Activated B cell treated with CpG ODN at 0.5 μM for 24 hours (primary cell): Measurements from ENCODE around the gene VLDLR. TPM values are rescaled to one million over a fixed set of nuclear protein-coding genes. Genes with fewer than 3 reads are reported as not detected.

Experiments
- ATAC-seq: fragments of 200-7000 bp; cut with Tn5 transposase; one replicate; pipeline ENCODE4 v1.10.0; 2021; ENCODE audit warnings: low read depth, mild to moderate bottlenecking, moderate library complexity
- CTCF ChIA-PET: fragments of 350-600 bp; sonication (Branson Sonifier 250); formaldehyde crosslinking; loops from one replicate; lab custom pipeline; 2021; ENCODE audit warnings: antibody characterized with exemption; lab: Charles Lee
- POLR2A ChIA-PET: fragments of 350-600 bp; sonication (Branson Sonifier 250); formaldehyde crosslinking; loops from one replicate; lab custom pipeline; 2021; ENCODE audit warnings: antibody characterized with exemption; lab: Charles Lee
- DNase-seq: peaks from one replicate; pipeline ENCODE4 v3.0.0; 2022
- H3K27ac Mint-ChIP-seq: one replicate; pipeline ENCODE4 v1.8.0; 2020; ENCODE audit warnings: mixed read lengths
- H3K27me3 Mint-ChIP-seq: one replicate; pipeline ENCODE4 v1.8.0; 2021; ENCODE audit warnings: mixed read lengths
- H3K36me3 Mint-ChIP-seq: one replicate; pipeline ENCODE4 v1.8.0; 2021; ENCODE audit warnings: low read depth, mixed read lengths
- H3K4me1 Mint-ChIP-seq: one replicate; pipeline ENCODE4 v1.8.0; 2021; ENCODE audit warnings: mixed read lengths
- H3K4me3 Mint-ChIP-seq: one replicate; pipeline ENCODE4 v1.8.0; 2020; ENCODE audit warnings: mild to moderate bottlenecking, mixed read lengths
- H3K9me3 Mint-ChIP-seq: one replicate; pipeline ENCODE4 v1.8.0; 2020; ENCODE audit warnings: mixed read lengths
- intact Hi-C: fragments of 100-400 bp; cut with micrococcal nuclease; formaldehyde crosslinking; loops from one replicate; pipeline ENCODE4 v1.15.1; 2024
- total RNA-seq: library from RNA; stranded (reverse); gene quantifications from 2 replicates; pipeline ENCODE4 v1.2.3, GENCODE V29; 2022
- TF ChIP-seq, protein P1 (sequence below): fragments of 200-600 bp; IDR thresholded peaks from one replicate; pipeline ENCODE4 v1.8.0; 2022; ENCODE audit warnings: antibody characterized with exemption, mild to moderate bottlenecking

The VLDLR gene
- total RNA-seq, 1 donor from 2014 or later = 1.3 TPM

- ChIA-PET CTCF (no interaction called here), POLR2A (no interaction called here)
- Mint-ChIP-seq H3K27me3 (peaks cover 1% of the 10 kb centered on the region), H3K4me3 (no peak overlapping the region), H3K27ac (no peak overlapping the region), H3K9me3 (no peaks in the 10 kb centered on the region), H3K4me1 (no peaks in the 10 kb centered on the region), H3K36me3 (no peaks in the 10 kb centered on the region)
- intact Hi-C loops = no loop called here
- TF ChIP-seq, protein P1, sequence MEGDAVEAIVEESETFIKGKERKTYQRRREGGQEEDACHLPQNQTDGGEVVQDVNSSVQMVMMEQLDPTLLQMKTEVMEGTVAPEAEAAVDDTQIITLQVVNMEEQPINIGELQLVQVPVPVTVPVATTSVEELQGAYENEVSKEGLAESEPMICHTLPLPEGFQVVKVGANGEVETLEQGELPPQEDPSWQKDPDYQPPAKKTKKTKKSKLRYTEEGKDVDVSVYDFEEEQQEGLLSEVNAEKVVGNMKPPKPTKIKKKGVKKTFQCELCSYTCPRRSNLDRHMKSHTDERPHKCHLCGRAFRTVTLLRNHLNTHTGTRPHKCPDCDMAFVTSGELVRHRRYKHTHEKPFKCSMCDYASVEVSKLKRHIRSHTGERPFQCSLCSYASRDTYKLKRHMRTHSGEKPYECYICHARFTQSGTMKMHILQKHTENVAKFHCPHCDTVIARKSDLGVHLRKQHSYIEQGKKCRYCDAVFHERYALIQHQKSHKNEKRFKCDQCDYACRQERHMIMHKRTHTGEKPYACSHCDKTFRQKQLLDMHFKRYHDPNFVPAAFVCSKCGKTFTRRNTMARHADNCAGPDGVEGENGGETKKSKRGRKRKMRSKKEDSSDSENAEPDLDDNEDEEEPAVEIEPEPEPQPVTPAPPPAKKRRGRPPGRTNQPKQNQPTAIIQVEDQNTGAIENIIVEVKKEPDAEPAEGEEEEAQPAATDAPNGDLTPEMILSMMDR = no peak
- no peak for ATAC-seq
- no peak for DNase-seq
Observed at GRCh38 chr9:2638871-2639673, 17.5 kb downstream of the VLDLR start.

DNA sequence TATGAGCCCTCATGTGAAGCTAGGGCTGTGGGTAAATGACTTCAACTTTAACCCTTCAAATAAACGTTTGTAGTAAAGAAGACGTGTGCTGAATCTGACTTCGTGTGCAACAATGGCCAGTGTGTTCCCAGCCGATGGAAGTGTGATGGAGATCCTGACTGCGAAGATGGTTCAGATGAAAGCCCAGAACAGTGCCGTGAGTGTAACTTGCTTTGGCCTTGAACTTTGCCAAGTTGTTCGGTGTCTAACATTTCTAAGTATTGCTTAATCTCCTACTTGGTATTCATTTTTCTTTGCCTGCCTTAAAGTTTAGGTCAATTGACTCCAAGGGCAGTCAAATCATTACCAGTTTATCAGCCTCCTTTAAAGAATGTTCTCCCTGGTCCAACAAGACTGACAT, 18.2 kb downstream of the VLDLR start:
- ChIA-PET CTCF (no interaction called here), POLR2A (no interaction called here)
- intact Hi-C loops = no loop called here
- TF ChIP-seq, protein P1 = no peak
- H3K36me3 Mint-ChIP-seq = no peaks in the 10 kb centered on the region
- no peak overlapping the region for H3K27ac Mint-ChIP-seq
- DNase-seq (no peak), ATAC-seq (no peak)
- H3K4me3 Mint-ChIP-seq = no peak overlapping the region
- no peaks in the 10 kb centered on the region for H3K9me3 Mint-ChIP-seq
- H3K27me3 Mint-ChIP-seq = no peaks in the 10 kb centered on the region
- H3K4me1 Mint-ChIP-seq = no peaks in the 10 kb centered on the region

GRCh38 chr9:2640570-2640969, 19.0 kb downstream of the VLDLR start:
- Mint-ChIP-seq H3K9me3 (no peaks in the 10 kb centered on the region), H3K4me3 (no peak overlapping the region), H3K27ac (no peak overlapping the region), H3K36me3 (no peaks in the 10 kb centered on the region), H3K27me3 (no peaks in the 10 kb centered on the region), H3K4me1 (no peaks in the 10 kb centered on the region)
- ChIA-PET POLR2A (no interaction called here), CTCF (interaction anchor here (1.4 kb wide), 1 partner anchor 7 kb away, joined by 4 read pairs; no protein-coding TSS in a partner anchor)
- DNase-seq (no peak), ATAC-seq (no peak)
- intact Hi-C loops = no loop called here
- TF ChIP-seq, protein P1 = no peak

GRCh38 chr9:2641033-2641432, 19.4 kb downstream of the VLDLR start:
- intact Hi-C loops = no loop called here
- ATAC-seq = no peak
- Mint-ChIP-seq H3K27me3 (no peaks in the 10 kb centered on the region), H3K4me3 (no peak overlapping the region), H3K9me3 (no peaks in the 10 kb centered on the region), H3K4me1 (no peaks in the 10 kb centered on the region), H3K36me3 (no peaks in the 10 kb centered on the region), H3K27ac (no peak overlapping the region)
- ChIA-PET POLR2A (no interaction called here), CTCF (interaction anchor here (1.4 kb wide), 1 partner anchor 8 kb away, joined by 4 read pairs; no protein-coding TSS in a partner anchor)
- TF ChIP-seq, protein P1 = no peak
- no peak for DNase-seq

GRCh38 chr9:2642068-2642467, 20.5 kb downstream of the VLDLR start:
- no peaks in the 10 kb centered on the region for H3K36me3 Mint-ChIP-seq
- CTCF ChIA-PET = interaction anchor here (1.4 kb wide), 1 partner anchor 9 kb away, joined by 4 read pairs; no protein-coding TSS in a partner anchor

More at GRCh38 chr9:2642068-2642467, 20.5 kb downstream of the VLDLR start:
- POLR2A ChIA-PET = no interaction called here
- DNase-seq (no peak), ATAC-seq (no peak)
- Mint-ChIP-seq H3K27ac (no peak overlapping the region), H3K4me3 (no peak overlapping the region), H3K4me1 (no peaks in the 10 kb centered on the region), H3K9me3 (no peaks in the 10 kb centered on the region), H3K27me3 (no peaks in the 10 kb centered on the region)
- intact Hi-C loops = no loop called here
- TF ChIP-seq, protein P1 = no peak
